NCI-H187 treated with DMSO at 0.1 percent for 48 hours (cell line): ENCODE results near the gene LHX1.

Experiments
- DNase-seq: peaks from one replicate; lab custom pipeline; 2025; lab: John Stamatoyannopoulos, UW

Gene LHX1

DNA sequence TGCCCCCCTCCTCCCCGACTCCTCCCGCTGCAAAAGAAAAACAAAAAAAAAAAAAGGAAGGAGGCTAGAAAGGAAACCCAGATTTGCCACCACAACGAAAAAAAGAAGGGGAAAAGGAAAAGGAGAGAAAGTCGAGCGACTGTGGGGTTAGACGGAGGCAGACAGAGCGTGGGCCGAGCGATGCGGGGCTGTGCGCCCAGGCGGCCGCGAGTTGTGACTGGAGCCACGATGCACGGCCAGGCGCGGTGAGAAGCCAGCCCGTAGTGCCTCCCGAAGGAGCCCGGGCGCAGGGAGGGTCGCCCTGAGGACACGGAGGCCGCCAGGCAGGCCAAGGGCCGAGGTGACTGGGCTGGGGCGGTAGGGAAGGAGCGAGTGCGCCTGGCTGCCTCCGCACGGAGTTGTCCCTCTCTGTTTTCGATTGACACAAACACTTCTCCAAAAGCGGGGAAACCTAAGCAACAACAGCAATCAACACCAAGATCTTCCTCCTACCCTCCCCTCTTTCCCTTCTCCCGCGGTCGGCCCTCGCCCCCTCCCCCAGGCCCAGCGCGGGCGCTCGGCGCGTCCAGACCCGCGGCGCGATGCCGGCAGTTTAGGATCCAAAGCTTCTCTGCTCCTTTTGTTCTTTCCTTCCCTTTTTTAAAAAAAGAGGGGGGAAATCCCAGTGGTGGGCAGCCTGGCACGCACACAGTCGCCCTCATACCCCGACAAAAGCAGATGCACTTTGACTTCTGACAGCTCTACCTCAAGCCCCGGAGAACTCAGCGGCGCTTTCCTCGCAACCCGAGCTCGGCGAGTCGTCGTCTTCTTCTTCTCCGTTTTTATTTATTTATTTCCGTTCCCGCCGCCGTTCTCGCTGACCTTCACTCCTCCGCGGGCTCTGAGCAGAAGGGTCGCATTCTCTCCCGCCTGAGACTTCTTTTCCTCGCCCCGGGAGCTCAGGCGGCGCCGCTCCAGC, at the start of gene LHX1:
LHX1 (plus strand) TSS at position 475 of the 958 bp plus-strand sequence. CDS start 723 bp downstream, outside the sequence.
- no peak for DNase-seq

DNA sequence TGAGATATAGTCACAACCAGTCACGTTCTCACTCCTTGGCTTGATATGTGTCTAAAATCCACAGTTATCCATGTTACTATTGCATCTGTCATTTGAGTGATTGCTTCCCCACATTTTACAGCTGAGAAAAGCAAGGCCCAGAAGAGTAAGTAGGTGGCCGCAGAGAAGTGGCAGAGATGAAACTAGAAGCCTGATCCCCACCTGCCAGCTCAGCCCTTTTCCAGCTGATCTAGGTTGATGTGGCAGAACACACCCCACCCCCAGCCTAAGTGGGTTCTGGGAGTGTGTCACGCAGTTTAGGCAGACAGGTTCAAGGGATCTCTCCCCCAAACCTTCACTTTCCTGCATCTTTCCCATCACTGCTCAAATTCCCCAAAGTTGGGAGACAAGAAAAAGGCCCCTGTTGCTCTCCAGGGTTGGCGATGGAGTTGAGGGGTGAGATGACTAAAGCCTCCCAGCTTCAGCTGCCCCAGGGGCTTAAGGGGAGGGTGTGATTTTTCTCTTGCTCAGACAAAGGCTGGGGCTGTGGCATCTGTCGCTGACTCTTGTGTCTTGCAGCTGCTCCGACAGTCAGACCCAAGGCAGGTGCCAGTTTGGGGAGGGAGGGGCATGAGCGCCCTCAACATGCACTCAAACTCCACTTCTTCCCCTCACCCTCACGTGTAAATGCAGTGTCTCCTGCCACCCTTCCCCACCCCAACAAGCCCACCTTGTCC, 48.9 kb upstream of the LHX1 start:
- DNase-seq = peak; percentile 31

DNA sequence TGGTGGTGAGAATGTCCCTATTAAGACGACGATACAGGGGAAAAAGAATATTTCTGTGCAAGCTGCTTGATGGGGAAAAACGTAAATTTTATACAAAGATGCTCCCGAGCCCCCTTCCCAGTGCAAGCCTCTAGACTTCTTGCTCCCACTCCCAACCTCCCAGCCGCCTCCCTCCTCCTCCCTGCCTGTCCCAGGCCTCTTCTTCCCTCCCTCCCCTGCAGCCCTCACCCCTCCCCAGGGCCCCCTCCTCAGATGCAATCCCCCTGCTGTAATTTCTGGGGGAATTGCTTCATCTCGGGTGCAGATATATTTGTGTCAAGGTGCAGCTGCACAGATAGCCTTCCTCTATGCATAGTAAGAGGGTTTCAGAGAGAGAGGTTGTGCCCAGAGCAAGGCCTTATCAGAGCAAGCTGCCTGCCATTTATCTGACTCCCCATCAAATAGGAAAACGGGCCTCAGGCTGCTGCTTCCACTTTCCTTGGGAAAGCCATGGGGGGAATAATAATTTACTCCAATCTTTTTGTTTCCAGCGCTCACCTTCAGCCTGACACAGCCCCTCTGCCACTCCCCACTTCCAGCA, 47.4 kb upstream of the LHX1 start:
- DNase-seq = no peak

DNA sequence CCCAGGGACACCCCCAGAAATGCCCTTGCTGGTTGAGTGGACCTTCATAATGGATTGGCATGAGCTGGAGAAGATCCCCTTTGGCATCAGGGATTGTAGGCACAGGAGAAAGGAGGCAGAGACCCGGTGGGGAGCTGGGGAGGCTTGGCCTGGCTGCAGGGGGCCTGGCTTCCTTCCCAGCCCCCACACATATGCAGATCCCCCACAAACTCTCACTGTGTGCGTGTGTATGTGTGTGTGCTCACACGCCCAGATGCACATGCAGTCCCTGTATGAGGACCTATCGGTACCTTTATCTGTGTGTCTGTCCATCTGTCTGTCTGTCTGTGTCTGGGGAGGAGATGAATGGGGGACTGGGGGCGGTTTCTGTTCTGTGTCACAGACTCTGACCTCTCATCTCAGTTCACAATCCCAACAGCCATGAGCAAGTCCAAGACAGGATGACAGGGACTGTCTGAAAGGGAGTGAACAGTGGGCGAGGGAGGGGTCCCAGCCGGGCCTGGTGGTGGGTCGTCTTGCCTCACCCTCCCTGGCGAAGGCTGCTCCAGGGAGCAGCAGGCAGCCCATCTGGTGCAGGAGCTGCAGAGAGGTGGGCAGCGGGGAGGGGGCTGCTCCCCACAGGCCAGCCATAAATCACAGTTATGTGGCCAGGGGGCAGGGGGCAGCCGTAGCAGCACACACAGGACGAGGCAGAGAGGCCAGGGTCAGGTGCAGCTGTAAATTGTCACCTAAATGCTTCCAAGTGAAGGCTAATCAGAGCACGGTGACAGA, 46.7 kb upstream of the LHX1 start:
- no peak for DNase-seq

DNA sequence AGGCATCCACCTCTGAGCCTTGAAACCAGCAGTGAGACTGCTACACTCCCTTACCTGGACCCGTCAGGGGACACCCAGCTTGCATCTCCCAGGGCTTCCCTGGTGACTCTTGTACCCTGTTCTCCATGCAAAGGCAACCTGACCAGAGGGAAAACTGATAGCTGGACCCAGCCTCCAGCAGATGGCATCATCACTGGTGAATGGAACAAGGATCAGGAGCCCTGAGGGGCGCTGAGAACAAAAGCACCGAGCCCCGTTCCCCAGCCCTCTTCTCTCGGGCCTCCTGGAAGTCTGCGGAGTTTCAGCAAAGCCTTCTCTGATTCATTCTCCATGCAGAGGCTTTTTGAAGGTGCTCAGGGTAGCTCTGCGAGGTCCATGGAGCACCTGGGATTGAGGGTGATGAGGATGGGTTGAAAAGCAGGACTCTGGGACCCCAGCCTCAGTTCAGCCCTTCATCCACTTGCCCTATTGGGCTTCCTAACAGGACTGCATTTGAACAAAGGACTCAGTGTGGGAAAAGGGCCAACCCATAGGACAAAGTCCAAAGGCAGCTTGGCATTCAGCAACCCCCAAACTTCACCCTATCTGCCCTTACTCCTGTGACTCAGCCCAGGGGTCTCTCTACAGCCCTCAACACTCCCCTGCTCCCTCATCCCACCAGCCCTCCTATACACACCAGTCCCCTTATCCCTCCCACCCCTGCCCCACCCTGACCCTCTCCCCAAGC, 45.0 kb upstream of the LHX1 start:
- DNase-seq = no peak

DNA sequence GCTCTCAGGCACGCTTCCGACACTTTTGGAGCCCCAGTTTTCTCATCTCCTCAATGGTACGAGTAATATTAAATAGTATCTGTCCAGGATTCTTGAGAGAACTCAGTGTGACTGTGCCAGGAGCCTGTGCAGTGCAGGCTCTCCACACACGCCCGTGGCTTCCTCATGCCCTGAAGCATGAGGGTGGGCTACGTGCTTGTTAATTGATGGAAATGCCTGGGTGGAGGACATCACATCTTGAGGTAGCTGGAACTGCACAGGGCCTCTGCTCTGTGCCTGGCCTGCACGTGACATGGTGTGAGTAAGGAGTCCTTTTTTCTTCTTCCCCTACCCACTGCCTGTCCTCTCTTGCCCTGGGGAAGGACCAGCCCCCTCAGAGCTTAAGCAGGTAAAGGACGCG, 43.1 kb upstream of the LHX1 start:
- no peak for DNase-seq

DNA sequence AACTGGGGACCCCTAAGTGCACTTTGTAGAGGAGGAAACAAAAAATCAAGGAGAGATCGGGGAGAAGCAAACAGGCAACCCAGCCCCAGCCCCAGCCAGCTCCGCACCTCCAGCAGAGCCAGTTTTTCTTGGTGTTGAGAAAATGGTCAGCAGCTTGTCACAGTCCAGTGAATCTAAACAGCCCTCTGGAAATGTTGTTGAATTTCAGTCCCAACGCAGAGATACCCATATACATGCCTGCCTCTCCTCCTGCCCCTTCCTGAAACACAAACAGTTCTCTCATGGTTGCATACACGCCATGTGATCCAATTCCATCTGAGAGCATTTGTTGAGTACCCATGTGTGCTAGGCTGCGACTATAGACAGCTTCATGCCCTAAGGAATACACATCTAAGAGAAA, 42.4 kb upstream of the LHX1 start:
- peak; percentile 56 for DNase-seq

DNA sequence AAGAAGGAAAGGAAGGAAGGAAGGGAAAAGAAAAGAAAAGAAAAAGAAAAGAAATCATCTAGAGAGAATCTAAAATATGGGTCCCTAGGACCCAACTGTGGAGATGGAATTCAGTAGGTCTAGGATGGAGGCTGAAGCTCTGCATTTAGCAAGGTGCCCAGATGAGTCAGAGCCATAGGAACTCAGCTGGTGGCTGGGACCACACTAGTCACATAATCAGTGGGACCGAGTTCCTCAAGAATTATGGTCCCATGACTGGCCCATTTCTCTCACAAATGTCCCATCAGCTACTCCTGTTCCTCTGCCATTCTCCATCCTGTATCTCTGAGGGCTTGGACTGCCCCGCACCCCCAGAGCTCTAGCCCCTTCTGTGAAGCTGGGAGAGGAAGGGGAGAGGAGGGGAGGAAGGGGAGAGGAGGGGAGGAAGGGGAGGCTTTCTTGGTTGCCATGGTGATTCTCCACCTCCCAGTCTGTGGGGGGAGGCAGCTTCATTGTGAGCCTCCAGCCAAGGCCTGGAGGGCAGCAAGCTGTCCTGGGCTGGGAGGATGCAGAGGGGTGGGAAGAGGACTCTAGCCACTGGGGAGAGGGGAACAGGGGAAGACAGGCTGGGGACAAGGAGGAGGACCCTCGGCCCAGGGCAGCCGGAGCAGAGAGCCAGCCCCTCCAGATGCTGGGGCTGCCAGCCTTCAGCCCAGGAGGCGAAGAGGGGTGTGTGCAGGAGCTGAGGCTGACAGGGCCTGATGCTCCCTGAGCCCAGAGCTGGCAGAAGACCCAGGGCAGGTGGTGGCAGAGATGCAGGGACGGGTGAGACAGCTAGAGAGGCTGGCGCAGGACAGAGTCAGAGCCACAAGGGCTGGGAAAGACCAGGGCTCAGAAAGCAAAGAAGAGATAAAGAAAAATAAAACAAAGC, 37.8 kb upstream of the LHX1 start:
- no peak for DNase-seq

DNA sequence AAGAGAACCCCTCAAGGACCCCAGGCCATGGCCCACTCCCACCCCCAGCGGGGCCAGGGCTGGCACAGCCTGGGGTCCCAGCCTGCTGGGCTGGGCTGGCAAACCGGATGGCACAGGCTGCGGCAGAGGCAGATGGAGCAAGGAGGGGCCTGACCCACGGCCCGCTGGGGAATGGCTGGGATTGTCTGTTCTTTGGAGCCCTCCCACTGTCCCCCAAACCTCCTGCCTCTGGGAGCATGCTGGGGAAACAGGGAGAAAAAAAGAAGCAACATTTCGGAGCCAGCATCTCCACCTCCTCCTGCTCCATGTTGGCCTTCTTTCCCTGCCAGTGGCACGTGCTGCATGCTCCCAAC, 37.1 kb upstream of the LHX1 start:
- DNase-seq = no peak

DNA sequence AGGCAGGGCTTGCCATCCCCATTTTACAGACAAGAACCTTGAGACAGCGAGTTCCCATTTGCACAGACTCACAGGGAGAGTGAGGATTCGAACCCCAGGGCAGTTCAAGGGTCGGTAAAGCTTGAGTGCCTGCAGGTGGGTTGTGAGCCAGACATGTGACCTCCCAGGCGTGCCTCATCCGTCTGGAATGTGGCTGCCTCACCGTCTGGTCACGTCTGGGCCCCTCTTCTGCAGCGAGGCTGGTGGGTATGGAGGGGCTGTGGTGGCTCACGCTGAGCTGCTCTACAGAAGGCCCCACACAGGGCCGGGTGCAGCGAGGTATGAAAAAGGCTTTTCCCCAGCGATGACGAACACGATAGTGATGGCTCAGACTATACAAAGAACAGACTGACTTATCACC, 35.8 kb upstream of the LHX1 start:
- DNase-seq = no peak

DNA sequence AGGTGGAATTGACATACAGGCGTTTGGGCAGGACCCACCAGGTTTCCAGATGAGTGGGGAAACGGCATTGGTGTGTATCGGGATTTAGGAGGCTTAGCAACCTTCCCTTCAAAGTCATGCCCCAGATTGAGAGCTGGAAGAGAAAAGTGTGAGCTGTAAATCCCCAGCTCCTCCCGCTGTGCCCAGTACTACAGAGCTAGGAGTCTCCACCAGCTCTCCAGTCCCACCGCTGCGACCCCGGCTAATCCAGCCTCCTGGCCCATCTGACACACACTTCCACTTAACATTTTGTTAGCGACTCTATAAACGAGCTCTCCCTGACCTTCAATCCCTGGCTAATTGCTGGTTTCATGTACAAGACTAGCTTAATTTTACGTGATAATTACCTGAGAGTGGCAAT, 29.9 kb upstream of the LHX1 start:
- no peak for DNase-seq

DNA sequence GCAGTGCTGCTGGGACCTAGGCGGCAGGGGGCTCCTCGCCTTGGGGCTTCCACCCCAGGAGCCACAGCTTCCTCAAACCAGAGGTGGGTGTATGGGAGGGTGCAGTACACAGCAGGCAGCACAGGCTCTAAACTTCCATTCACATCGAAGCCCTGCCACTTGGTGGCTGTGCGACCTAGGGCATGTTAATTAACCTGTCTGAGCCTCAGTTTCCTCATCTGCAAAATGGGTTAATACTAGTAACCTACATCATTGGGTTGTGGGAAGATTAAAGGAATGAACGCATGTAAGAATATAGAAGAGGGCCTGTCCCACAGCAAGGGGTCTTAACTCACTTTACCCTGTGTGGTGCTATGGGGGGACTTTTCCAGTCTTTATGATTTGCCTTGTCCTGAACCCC, 26.8 kb upstream of the LHX1 start:
- DNase-seq = no peak

DNA sequence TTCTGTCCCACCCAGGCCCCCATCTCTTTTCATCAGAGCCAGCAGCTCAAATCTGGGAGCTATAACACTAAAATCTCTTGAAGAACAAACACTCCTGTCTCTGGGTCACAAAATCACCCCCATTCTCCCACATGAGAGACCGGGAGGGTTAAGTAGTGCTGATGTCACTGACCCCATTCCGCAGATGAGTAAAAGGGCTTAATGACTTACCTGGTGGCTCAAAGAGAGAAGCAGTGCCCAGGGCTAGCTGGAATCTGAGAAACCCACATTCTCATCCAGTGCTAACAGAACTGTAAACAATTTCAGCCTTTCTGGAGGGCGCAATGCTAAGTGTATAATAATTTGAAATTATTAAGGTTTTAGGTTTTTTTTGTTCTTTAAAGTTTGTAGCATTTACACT, 26.3 kb upstream of the LHX1 start:
- no peak for DNase-seq

DNA sequence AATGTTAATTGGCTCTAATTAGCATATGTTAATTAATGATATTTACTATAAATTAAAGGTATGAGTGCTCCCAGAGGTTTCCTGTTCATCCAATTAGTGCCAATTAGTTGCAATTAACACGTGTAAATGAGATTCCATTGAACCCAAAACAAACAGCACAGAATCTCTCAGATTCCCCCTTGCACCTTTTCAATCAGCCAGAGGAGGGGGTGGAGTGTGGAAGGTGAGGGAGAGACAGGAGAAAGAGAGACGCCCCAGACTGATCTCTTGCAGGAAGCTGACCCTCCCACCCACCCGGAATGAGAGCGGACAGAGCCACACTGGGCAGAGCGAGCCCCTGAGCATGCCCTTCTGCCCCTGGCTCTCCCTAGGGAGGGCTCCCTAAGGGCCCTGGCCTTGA, 24.1 kb upstream of the LHX1 start:
- no peak for DNase-seq

DNA sequence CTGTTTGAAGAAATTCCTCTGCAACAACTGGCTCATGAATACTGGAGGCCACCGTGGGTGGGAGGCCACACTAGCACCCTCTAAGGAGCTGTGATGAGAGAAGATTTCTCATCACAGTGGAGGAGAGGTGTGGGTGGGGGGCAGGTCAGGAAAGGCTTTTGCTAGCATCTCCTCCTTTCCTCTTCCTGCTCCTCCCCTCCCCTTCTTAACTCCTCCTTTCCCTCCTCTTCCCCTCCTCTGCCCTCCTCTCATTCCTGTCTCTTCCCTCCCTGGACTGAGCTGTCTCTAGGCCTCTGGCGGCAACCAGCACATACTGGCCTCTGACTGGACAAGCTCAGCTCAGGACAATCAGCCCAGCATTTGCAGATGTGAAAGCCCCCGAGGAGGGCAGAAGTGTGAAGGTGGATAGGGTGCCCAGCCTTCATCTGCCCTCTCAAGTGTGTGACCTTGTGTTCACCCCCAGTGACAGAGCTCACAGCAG, 19.0 kb upstream of the LHX1 start:
- no peak for DNase-seq

DNA sequence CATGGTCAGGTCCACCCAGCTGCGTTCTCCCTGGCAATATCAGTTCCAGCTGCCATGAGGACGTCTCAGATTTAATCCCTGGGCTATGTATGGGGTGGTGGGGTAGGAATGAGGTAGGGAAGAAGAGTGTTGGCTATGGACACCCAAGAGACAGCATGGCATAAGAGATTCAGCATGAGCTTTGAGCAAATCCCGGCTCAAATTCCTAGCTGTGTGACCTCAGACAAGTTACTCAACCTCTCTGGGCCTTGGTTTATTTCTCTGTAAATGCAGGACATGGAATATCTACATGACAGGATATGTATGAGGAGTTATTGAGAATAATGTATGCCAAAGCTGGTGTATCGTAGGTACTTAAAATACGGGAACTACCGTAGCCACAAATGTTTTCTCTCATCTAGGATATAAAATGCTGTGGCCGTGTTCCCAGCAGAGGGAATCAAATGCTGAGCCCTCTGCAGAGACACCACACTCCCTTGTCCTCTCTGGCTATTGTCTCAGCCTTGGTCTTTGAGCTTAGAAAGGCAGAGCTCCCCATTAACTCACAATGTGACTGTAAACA, 17.8 kb upstream of the LHX1 start:
- no peak for DNase-seq

DNA sequence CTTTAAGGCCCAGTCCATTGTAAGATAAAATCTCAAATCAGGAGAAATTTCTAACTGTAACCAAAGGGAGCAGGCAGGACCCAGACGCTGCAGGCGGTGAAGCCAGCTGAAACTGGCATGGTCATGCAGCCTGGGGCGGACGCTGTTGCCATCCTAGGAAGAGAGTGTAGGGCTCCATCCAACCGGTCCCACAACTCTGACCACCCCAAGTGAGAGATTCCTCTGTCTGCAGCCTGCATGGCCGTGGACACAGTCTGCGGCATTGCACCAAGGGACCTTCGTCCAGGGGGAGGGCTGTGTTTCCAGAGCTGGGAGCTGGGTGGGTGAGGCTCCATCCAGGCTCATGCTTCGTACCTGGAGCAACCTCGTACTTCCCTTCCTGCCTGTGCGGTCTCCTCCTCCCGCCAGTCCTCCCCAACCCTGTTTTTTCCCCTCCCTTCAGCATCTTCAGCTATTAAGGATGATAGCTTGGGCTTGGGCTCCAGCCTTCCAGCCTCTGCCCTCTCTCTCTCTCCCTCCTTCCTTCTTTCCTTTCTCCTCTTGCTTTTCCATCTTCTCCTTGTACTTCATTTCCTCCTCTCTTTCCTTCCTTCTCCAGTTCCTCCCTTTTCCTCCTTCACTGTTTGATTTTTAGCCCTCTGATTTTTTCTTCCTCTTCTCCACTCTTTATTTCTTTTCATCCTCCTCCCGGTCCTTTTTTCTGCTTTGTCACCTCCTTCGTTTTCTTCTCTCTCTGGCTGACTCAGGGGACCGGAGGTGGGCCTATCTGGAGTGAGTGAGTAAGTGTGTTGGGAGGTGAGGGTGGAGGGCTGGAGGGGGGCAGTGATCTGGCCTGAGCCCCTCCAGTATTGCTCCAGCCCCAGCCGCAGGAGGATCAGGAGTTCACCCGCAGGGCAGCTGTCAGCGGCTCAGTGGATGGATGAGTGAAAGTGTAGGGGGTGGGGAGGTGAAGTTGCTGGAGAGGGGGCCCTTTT, 17.0 kb upstream of the LHX1 start:
- DNase-seq = no peak

DNA sequence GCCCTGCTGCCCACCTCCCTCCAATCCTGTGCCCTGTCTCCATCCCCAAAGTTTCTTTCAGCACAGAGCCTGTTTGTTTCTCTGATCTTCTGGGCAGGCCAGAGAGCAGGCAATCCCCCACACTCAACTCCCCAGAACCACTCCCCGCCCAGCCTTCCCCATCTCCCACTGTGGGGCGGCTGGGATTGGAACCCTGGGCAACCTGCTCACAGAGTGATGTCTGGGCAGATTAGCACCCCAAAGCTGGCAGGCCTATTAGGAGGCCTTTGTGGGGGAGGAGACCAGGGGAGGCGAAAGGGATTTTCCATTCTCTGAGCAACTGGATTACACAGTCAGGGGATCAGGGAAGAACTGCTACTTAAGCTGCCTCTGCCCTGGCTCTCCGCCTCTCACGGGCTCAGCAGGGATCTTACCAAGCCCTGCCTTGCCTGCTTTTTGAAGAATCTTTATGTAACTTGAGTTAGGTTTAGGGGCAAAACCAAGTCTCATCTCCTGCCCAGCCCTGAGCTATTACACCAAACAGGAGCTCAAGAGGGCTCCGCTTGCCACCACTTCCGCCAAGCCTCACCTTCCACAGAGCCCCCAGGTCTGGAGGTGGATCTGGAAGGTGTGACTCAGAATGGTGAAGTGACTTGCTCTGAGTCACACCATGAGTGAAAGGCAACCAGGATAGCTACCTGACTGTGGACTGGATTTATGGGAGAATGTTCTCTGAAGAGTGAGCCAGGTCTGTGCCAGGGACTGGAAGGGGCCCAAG, 16.0 kb upstream of the LHX1 start:
- no peak for DNase-seq
